Activated naive CD8-positive, alpha-beta T cell treated with anti-CD3 and anti-CD28 coated beads for 36 hours (primary cell): ENCODE measurements around the gene DAAM1. TPM values are rescaled to one million over a fixed set of nuclear protein-coding genes. Genes with fewer than 3 reads are reported as not detected.

Experiments used
- DNase-seq: peaks from one replicate; pipeline ENCODE4 v3.0.0; 2021
- H3K27ac Mint-ChIP-seq: one replicate; pipeline ENCODE4 v1.8.0; 2022; ENCODE audit warnings: mild to moderate bottlenecking, moderate library complexity, mixed read lengths
- H3K27me3 Mint-ChIP-seq: one replicate; pipeline ENCODE4 v1.8.0; 2022; ENCODE audit warnings: mild to moderate bottlenecking, mixed read lengths
- H3K36me3 Mint-ChIP-seq: one replicate; pipeline ENCODE4 v1.8.0; 2021; ENCODE audit warnings: mild to moderate bottlenecking, mixed read lengths
- H3K4me1 Mint-ChIP-seq: one replicate; pipeline ENCODE4 v1.8.0; 2021; ENCODE audit warnings: mixed read lengths
- H3K4me3 Mint-ChIP-seq: one replicate; pipeline ENCODE4 v1.8.0; 2022; ENCODE audit warnings: mild to moderate bottlenecking, moderate library complexity, mixed read lengths
- H3K9me3 Mint-ChIP-seq: one replicate; pipeline ENCODE4 v1.8.0; 2022; ENCODE audit warnings: mixed read lengths
- total RNA-seq, 2 experiments: library from RNA; stranded (reverse); gene quantifications; one replicate each; pipeline ENCODE4 v1.2.3, GENCODE V29; 2021

The DAAM1 gene
- total RNA-seq, 2 experiments from 2014 or later: 9.2 to 10.5 TPM

DNA sequence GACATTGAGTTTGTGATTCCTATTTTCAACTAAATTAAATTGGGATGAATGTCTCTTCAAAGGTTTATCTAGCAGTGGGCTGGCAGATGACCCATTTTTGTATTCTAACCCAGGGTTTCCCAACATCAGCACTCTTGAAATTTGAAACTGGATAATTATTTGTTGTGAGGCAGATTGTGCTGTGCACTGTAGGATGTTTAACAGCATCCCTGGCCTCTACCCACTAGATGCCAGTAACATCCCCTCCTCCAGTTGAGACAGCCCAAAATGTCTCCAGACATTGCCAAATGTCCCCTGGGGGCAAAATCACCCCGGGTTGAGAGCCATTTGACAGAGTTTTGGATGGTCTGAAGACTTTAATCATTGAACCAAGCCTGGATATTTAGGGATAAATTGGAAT lies 11.1 kb downstream of the DAAM1 start:
- Mint-ChIP-seq H3K27ac (no peak overlapping the region), H3K36me3 (peaks cover 3% of the 10 kb centered on the region), H3K27me3 (no peaks in the 10 kb centered on the region), H3K4me1 (peaks cover 8% of the 10 kb centered on the region), H3K4me3 (no peak overlapping the region), H3K9me3 (no peaks in the 10 kb centered on the region)
- DNase-seq: no peak

DNA sequence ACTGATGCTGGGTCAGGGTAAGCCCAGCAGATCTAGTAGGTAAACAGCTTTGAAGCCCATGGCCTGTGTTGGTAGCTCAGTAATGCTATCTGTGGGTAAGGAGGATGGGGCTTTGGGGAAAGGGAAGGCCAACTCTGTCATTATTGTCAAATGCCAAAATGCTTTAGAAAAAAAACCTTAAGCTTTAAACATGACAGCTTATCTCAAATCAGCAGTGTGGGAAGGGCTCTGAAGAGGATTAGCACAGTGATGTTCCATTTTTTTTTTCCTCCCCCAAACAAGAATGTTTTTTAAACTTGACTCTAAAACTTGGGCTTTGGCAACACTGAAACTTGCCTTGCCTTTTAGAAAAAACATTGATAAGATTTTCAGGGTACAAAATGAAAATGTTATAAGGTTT lies 11.7 kb downstream of the DAAM1 start:
- Mint-ChIP-seq H3K4me1 (peaks cover 8% of the 10 kb centered on the region), H3K27me3 (no peaks in the 10 kb centered on the region), H3K27ac (no peak overlapping the region), H3K9me3 (no peaks in the 10 kb centered on the region), H3K4me3 (no peak overlapping the region), H3K36me3 (peaks cover 3% of the 10 kb centered on the region)
- no peak for DNase-seq

DNA sequence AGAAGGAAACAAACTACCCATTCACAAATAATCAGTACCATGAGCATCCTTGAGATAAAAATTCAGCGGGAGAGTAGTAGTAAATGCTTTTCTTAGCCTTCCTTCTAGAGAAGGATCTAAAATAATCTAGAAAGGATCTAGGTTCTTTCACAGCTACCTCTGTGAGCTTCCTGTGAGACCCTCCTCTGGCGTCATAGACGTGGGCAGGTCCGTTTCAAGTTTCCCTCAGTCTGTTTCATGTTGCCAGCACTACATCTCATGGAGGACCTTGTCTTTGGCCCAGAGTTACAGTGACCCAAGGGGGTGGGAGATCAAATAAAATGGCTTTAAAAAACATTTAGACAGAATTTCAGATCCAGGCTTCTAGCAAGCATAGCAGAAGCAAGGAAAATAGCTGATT lies 13.6 kb downstream of the DAAM1 start:
- H3K36me3 Mint-ChIP-seq: peaks cover 3% of the 10 kb centered on the region
- H3K9me3 Mint-ChIP-seq: no peaks in the 10 kb centered on the region
- H3K4me3 Mint-ChIP-seq: no peak overlapping the region
- no peak overlapping the region for H3K27ac Mint-ChIP-seq
- peaks cover 8% of the 10 kb centered on the region for H3K4me1 Mint-ChIP-seq
- DNase-seq: peak; percentile 5
- no peaks in the 10 kb centered on the region for H3K27me3 Mint-ChIP-seq

DNA sequence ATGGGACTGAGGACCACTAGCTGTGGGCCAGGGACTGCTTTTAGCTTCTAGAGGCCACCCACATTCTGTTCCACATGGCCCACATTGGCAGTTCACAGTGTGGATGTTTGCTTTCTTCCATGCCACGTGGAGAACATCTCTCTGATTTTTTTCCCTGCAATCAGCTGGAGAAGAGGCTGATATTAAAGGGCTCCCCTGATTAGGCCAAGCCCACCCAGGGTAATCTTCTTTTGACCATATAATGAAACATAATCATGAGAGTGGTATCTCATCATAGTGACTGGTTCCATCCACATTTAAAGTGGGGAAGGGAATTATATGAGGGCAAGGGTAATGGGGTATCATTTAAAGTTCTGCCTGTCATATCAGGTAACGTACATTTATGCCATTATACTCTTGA lies 15.8 kb downstream of the DAAM1 start:
- peaks cover 12% of the 10 kb centered on the region for H3K4me1 Mint-ChIP-seq
- H3K27me3 Mint-ChIP-seq: no peaks in the 10 kb centered on the region
- H3K27ac Mint-ChIP-seq: no peak overlapping the region
- no peaks in the 10 kb centered on the region for H3K9me3 Mint-ChIP-seq
- peaks cover 3% of the 10 kb centered on the region for H3K36me3 Mint-ChIP-seq
- no peak overlapping the region for H3K4me3 Mint-ChIP-seq
- DNase-seq: no peak

DNA sequence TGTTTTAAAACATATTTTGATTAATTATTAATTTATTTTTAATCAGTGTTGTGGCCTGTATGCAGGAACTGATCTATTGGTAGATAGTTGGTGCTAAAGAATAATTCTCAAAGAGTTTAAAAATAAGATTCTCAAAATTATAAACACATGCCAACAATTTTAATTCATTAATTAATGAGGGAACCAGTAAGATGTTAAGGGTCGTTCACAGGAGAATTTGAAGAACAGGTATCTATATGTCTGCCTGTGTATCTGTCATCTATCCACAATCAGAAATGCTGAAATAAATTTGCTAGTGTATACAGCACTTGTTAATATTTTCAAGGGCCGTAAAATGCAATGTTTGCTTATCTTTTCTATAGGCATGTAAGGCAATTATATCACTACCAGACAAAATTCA lies 18.4 kb downstream of the DAAM1 start:
- H3K4me1 Mint-ChIP-seq: peaks cover 14% of the 10 kb centered on the region

DNA sequence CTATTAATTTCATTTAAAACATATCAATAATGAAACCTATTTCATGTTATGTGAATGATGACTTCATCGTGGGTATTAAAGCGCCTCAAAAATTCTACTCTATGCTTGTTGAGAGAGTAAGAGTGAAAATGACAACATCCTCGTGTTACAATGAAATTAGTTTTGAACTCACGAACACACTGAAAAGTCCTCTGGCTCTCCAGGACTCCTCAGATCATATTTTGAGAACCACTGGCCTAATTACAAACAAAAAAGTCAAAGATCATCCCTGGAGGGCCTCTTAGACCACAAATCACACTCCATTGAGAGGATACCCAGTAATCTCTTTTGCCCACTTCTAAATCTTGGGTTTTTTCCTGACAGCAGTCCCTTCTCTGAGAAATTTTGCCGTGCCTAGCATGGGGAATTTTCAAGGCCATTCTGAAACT lies 19.1 kb downstream of the DAAM1 start:
- Mint-ChIP-seq H3K4me1 (peaks cover 10% of the 10 kb centered on the region), H3K27ac (no peak overlapping the region), H3K27me3 (no peaks in the 10 kb centered on the region), H3K9me3 (no peaks in the 10 kb centered on the region), H3K36me3 (no peaks in the 10 kb centered on the region), H3K4me3 (no peak overlapping the region)
- DNase-seq: no peak

More for the DNA sequence above, 18.4 kb downstream of the DAAM1 start:
- Mint-ChIP-seq H3K4me3 (no peak overlapping the region), H3K27ac (no peak overlapping the region), H3K36me3 (no peaks in the 10 kb centered on the region), H3K9me3 (no peaks in the 10 kb centered on the region), H3K27me3 (no peaks in the 10 kb centered on the region)
- no peak for DNase-seq

DNA sequence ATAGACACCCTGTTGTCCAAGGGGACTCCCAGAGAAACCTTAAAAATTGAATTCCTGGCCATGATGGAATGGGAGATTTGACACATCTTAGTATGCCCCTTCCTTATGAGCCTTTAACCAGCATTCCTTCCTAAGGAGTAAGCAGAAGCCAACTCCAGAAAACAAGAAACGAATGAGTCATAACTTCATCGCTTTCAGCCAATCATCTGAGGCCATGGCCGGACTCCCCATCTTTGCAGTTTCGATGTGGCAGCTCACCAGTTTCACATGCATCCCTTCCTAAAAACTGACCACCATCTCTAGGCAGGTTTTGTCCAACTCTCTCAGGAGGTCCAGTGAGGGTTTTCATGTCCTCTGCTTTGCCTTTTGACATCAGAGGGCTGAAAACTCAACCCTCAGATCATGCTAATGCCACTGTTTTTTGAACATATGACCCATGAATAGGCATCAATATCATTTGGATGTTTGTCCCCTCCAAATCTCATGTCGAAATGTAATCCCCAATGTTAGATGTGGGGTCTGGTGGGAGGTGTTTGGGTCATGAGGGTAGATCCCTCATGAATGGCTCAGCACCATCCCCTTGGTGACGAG lies 19.9 kb downstream of the DAAM1 start:
- Mint-ChIP-seq H3K27me3 (no peaks in the 10 kb centered on the region), H3K27ac (no peak overlapping the region), H3K4me3 (no peak overlapping the region), H3K36me3 (no peaks in the 10 kb centered on the region), H3K9me3 (no peaks in the 10 kb centered on the region), H3K4me1 (peaks cover 8% of the 10 kb centered on the region)
- no peak for DNase-seq

DNA sequence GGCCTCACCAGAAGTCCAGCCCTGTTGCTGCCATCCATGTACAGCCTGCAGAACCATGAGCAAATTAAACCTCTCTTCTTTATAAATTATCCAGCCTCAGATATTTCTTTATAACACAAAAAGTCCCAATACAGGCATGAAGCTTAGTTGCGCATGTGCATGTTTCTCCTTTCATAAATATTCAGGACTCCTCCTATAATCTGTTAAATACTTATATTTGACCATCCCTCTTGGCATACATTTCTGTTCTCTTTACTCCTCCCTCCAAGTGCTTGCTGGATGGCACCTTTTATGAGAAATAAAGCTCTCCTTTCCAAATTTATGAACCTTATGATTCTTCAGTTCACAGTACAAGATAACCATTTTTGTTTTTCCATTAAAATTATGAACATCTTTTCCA lies 20.5 kb downstream of the DAAM1 start:
- H3K27ac Mint-ChIP-seq: no peak overlapping the region
- H3K9me3 Mint-ChIP-seq: no peaks in the 10 kb centered on the region
- H3K36me3 Mint-ChIP-seq: no peaks in the 10 kb centered on the region
- no peak for DNase-seq
- H3K4me3 Mint-ChIP-seq: no peak overlapping the region
- peaks cover 8% of the 10 kb centered on the region for H3K4me1 Mint-ChIP-seq
- H3K27me3 Mint-ChIP-seq: no peaks in the 10 kb centered on the region

DNA sequence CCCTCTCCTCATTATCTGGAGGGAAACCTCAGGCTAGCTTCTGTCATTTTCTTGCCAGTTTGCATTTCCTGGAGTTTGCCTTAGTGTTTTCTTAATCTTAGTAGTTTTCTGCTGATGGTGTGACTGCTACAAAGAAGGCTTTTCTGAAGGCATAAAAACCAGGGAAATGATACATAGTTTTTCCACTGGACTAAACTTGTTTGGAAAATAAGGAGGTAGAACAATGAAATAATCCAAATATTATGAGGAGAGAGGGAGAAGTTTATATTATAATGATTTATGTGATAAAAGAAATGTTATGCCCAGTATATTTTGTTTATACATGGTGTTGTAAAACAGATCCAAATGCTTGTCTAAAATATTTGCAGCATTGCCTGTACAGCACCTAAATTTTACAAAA lies 22.2 kb downstream of the DAAM1 start:
- Mint-ChIP-seq H3K4me1 (peaks cover 13% of the 10 kb centered on the region), H3K27me3 (no peaks in the 10 kb centered on the region), H3K27ac (no peak overlapping the region), H3K36me3 (peaks cover 4% of the 10 kb centered on the region), H3K4me3 (no peak overlapping the region), H3K9me3 (no peaks in the 10 kb centered on the region)
- no peak for DNase-seq

DNA sequence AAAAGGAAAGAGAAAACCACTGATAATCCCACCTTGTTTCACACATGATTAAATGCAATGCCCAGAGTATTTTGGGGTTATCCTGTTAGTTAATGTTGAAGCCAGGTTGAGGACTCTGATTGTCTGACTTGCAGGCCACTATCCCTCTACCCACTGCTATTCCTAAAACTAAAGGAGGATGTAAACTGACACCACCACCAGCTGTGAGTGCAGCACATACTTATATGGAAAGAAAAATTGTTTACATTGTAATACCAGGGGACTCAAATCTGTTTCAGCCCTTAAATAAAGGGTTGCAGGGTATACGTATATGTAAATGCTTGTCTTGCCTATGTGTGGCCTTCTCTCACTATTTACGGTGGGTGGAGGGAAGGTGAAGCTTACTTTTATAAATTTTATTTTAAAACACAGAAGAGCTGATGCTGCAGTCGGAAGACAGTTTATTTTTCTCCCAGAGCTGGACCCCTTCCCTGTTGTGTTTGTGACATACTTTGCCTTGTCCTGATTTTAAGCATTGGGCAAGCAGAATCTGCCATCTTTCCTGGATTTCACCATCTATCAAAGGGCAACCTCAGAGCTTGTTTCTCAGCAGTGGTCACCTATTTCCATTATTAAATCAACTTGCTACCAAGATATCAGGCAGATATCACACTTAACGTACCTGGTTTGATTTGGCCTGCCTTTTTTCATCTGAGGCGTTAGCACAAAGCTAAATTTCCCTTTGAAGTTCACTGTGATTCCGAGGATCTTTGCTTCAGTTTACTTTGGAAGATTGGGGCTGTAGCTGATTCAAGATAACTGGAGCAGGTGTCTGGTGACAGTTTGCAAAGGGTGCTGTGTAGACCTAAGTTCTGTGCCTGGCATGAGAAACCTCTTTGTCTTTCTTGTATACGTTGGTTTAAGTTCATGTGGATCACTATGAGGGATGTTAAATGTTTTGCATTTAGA lies 25.2 kb downstream of the DAAM1 start:
- H3K27ac Mint-ChIP-seq: no peak overlapping the region
- no peak overlapping the region for H3K4me3 Mint-ChIP-seq

DNA sequence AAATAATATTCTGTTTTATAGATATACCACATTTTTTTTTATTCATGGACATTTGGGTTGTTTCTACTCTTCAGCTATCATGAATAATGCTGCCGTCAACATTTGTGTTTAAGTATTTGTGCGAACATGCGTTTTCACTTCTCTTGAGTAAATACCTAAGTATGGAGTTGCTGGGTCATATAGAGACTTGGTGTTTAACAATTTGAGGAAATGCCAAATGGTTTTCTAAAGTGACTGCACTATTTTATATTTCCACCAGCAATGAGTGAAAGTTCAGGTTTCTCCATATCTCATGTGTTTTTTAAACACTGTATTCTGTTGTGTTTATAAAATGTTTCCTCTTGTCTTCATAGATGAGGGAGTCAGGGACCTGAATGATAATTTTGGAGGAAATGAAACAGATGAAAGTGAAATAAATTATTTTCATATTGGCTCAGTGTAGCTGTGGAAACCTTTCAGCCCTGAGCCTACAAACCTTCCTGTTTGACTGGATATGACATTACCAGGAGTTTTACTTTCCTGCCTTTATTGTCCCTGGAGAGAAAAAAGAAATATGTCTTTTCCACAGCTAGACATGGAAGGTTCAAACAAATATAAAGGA lies 26.3 kb downstream of the DAAM1 start:
- Mint-ChIP-seq H3K4me1 (peaks cover 8% of the 10 kb centered on the region), H3K9me3 (no peaks in the 10 kb centered on the region), H3K4me3 (no peak overlapping the region), H3K27ac (no peak overlapping the region), H3K27me3 (no peaks in the 10 kb centered on the region), H3K36me3 (peaks cover 4% of the 10 kb centered on the region)
- DNase-seq: no peak

More for the DNA sequence above, 25.2 kb downstream of the DAAM1 start:
- no peaks in the 10 kb centered on the region for H3K9me3 Mint-ChIP-seq
- H3K27me3 Mint-ChIP-seq: no peaks in the 10 kb centered on the region
- DNase-seq: no peak
- peaks cover 4% of the 10 kb centered on the region for H3K36me3 Mint-ChIP-seq
- H3K4me1 Mint-ChIP-seq: peaks cover 8% of the 10 kb centered on the region

DNA sequence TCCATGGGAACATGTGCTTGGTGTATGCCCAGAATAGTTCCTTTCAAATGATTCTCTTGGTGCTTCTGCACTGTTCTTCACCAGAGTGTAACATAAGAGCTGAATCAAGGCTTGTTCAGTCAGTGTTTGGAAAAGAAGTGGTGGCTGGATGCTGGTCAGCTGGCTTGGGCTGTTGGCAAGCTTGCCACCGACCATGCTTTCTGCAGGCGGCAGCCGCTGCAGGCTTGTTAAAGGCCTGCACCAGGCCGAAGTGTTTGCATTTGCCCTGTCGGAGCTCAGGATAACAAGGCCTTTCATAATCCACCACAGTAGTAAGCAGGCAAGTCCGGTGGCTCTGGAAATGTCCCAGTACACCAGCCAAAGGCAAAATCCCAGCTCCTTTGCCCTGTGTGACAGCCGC lies 26.9 kb downstream of the DAAM1 start:
- Mint-ChIP-seq H3K4me3 (no peak overlapping the region), H3K36me3 (peaks cover 4% of the 10 kb centered on the region), H3K4me1 (peaks cover 8% of the 10 kb centered on the region), H3K27ac (no peak overlapping the region), H3K27me3 (no peaks in the 10 kb centered on the region), H3K9me3 (no peaks in the 10 kb centered on the region)
- no peak for DNase-seq

DNA sequence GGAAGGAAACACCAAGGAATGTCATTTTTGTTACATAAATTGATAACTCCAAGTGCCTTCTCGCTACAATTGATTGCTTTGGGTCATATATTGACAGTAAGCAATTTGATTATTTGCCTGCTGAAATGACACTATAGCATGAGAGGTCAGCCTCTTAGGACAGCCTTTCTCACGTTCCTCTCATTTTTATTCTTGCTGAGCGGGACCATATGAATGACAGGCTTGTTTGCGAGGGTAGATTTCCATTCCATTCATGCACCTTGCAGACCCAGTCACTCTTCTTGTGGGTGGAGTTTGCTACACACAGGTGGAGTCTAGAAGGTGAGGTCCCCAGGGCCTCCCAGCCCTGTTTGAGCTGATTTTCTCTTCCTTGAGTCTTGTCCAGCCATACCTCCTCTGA lies 27.3 kb downstream of the DAAM1 start:
- Mint-ChIP-seq H3K36me3 (peaks cover 4% of the 10 kb centered on the region), H3K9me3 (no peaks in the 10 kb centered on the region), H3K4me1 (peaks cover 8% of the 10 kb centered on the region), H3K27me3 (no peaks in the 10 kb centered on the region), H3K4me3 (no peak overlapping the region), H3K27ac (no peak overlapping the region)
- no peak for DNase-seq

DNA sequence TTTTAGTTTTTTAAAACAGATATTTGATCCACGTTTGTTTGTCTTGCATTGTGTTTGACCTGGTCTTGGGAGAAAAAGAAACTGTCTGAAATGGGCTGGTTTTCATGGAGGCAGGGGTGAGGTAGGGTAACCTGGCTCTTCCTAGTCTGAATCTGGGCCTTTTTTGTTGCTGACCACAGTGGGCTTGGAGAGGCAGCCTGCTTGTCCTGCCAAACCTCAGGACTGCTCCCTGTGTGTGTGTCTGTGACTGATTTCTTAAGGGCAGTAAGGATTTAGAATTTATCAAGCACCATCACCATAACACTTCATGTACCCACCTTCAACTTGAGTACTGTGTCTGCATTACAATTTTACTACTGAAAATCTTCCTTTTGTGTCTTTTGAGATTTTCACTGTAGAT lies 28.5 kb downstream of the DAAM1 start:
- Mint-ChIP-seq H3K36me3 (peaks cover 4% of the 10 kb centered on the region), H3K27me3 (no peaks in the 10 kb centered on the region), H3K4me1 (peaks cover 5% of the 10 kb centered on the region), H3K4me3 (no peak overlapping the region), H3K9me3 (no peaks in the 10 kb centered on the region), H3K27ac (no peak overlapping the region)
- DNase-seq: no peak

DNA sequence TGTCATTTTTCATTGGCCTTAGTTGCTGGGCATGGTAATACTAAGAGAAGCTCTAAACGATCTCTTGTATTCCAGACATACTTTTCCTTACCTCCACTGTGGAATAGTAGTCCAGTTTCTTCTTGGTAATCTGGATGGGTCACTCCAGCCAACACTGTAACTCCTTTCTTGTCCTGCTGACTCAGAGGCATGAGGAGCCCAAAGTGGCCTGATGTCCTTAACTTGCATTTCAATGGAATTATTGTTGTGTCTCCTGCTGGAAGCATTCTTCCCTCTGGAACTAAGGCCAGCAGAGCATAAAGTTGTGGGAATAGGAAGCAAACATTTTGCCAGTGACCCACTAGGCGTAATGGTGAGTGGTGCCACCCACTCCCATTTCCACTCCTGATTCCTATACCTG lies 33.1 kb downstream of the DAAM1 start:
- Mint-ChIP-seq H3K4me1 (peaks cover 3% of the 10 kb centered on the region), H3K9me3 (no peaks in the 10 kb centered on the region), H3K4me3 (no peak overlapping the region), H3K27ac (no peak overlapping the region), H3K27me3 (no peaks in the 10 kb centered on the region), H3K36me3 (peaks cover 3% of the 10 kb centered on the region)
- DNase-seq: no peak
